Liver (tissue), 9 donors: Measurements from ENCODE around the gene TNKS2. TPM values are rescaled to one million over a fixed set of nuclear protein-coding genes. Genes with fewer than 3 reads are reported as not detected.

ENCODE experiments used
- DNase-seq: peaks from one replicate; pipeline ENCODE4 v3.0.0-alpha.2; 2017; ENCODE audit warnings: low spot score
- H3K27ac ChIP-seq, 2 donors: one replicate each; pipeline ENCODE4 v1.7.0; 2013; ENCODE audit warnings: inconsistent platforms in 2 of 2, low read length in 2 of 2, control low read depth in 1 of 2, low read depth in 1 of 2, mild to moderate bottlenecking in 1 of 2
- H3K27me3 ChIP-seq, 4 donors: one replicate each; pipeline versions ENCODE4 v1.6.1 to v1.7.0; 2013; ENCODE audit warnings: low read length in 3 of 4, inconsistent platforms in 1 of 4, mild to moderate bottlenecking in 1 of 4, moderate library complexity in 1 of 4; ENCODE audit not compliant: control insufficient read depth in 4 of 4, insufficient read depth in 4 of 4
- H3K36me3 ChIP-seq, 4 donors: one replicate each; pipeline versions ENCODE4 v1.6.1 to v1.7.0; 2013; ENCODE audit warnings: low read length in 3 of 4, mild to moderate bottlenecking in 3 of 4, low read depth in 1 of 4, moderate library complexity in 1 of 4; ENCODE audit not compliant: control insufficient read depth in 4 of 4, insufficient read depth in 3 of 4
- H3K4me1 ChIP-seq, 4 donors: one replicate each; pipeline versions ENCODE4 v1.6.1 to v1.7.0; 2013; ENCODE audit warnings: low read length in 3 of 4, mild to moderate bottlenecking in 3 of 4, moderate library complexity in 1 of 4; ENCODE audit not compliant: control insufficient read depth in 4 of 4, insufficient read depth in 4 of 4
- H3K4me3 ChIP-seq, 3 donors: one replicate each; pipeline versions ENCODE4 v1.6.1 to v1.7.0; 2013; ENCODE audit warnings: low read length in 3 of 3, control low read depth in 1 of 3, low read depth in 1 of 3, mild to moderate bottlenecking in 1 of 3
- H3K9ac ChIP-seq, 2 donors: one replicate each; pipeline ENCODE4 v1.7.0; 2013; ENCODE audit warnings: low read length in 2 of 2, mild to moderate bottlenecking in 2 of 2, moderate library complexity in 2 of 2, control low read depth in 1 of 2, low read depth in 1 of 2
- H3K9me3 ChIP-seq, 4 donors: one replicate each; pipeline versions ENCODE4 v1.6.1 to v1.7.0; 2013; ENCODE audit warnings: low read length in 3 of 4; ENCODE audit not compliant: control insufficient read depth in 4 of 4
- FOXA2 ChIP-seq: IDR thresholded peaks from 2 replicates; pipeline ENCODE4 v1.6.1; 2016; ENCODE audit warnings: antibody characterized with exemption
- GABPA ChIP-seq, 2 donors: IDR thresholded peaks in 1 of 2; conservative IDR thresholded peaks in 1 of 2; 2 replicates each; pipeline ENCODE4 v1.6.1; 2016; ENCODE audit warnings: antibody characterized with exemption in 2 of 2, mild to moderate bottlenecking in 1 of 2, moderate library complexity in 1 of 2
- HNF4A ChIP-seq, 2 donors: conservative IDR thresholded peaks; 2 replicates each; pipeline ENCODE4 v1.6.1; 2016; ENCODE audit warnings: antibody characterized with exemption in 2 of 2, mild to moderate bottlenecking in 2 of 2
- HNF4G ChIP-seq: IDR thresholded peaks from 2 replicates; pipeline ENCODE4 v1.6.1; 2016; ENCODE audit warnings: antibody characterized with exemption
- JUND ChIP-seq, 2 donors: IDR thresholded peaks; 2 replicates each; pipeline ENCODE4 v1.6.1; 2016; ENCODE audit warnings: antibody characterized with exemption in 2 of 2
- MAX ChIP-seq: IDR thresholded peaks from 2 replicates; pipeline ENCODE4 v1.6.1; 2016; ENCODE audit warnings: antibody characterized with exemption
- NR2F2 ChIP-seq: IDR thresholded peaks from 2 replicates; pipeline ENCODE4 v1.6.1; 2016; ENCODE audit warnings: antibody characterized with exemption
- RAD21 ChIP-seq, 2 donors: IDR thresholded peaks; 2 replicates each; pipeline ENCODE4 v1.6.1; 2016; ENCODE audit warnings: antibody characterized with exemption in 2 of 2, mild to moderate bottlenecking in 2 of 2
- SP1 ChIP-seq: IDR thresholded peaks from 2 replicates; pipeline ENCODE4 v1.6.1; 2018; ENCODE audit warnings: antibody characterized with exemption, mild to moderate bottlenecking
- YY1 ChIP-seq: IDR thresholded peaks from 2 replicates; pipeline ENCODE4 v1.6.1; 2016; ENCODE audit warnings: antibody characterized with exemption, mild to moderate bottlenecking
- WGBS: extraction: QIAGEN DNeasy Blood & Tissue Kit; methylation state at CpG from one replicate; pipeline ENCODE4 v1.1.7; 2013; 5-methylcytosine and 5-hydroxymethylcytosine counted together
- polyA plus RNA-seq, 2 donors: library from polyadenylated mRNA; stranded (reverse) in 1 of 2; unstranded in 1 of 2; fragments of 200-250 nt in 1 of 2; fragments of >200 nt in 1 of 2; fragmentation: Nextera tagmentation in 1 of 2; extraction: Ambion mirVana in 1 of 2; gene quantifications; one replicate each; pipeline versions ENCODE4 v1.2.1 to v1.2.3, GENCODE V29; 2013 to 2015
- total RNA-seq, 2 donors: library from RNA; depleted of rRNA; stranded (reverse); fragments of >200 nt; gene quantifications; one replicate each; pipeline ENCODE4 v1.2.3, GENCODE V29; 2014
- TF ChIP-seq, protein P1 (sequence below): IDR thresholded peaks from 2 replicates; pipeline ENCODE4 v1.6.1; 2016; ENCODE audit warnings: antibody characterized with exemption, mild to moderate bottlenecking
- TF ChIP-seq, protein P2 (sequence below): IDR thresholded peaks from 2 replicates; pipeline ENCODE4 v1.6.1; 2016; ENCODE audit warnings: antibody characterized with exemption
- TF ChIP-seq, protein P3 (sequence below): IDR thresholded peaks from 2 replicates; pipeline ENCODE4 v1.6.1; 2016; ENCODE audit warnings: antibody characterized with exemption
- donor health status: healthy.
- donor health status: healthy.
- donor health status: healthy.
- donor health status: healthy.
- donor health status: healthy.

TNKS2 gene
- total and polyA plus RNA-seq, 4 donors: 5.2 to 30.7 (median 18.2) TPM

- TF ChIP-seq, protein P1, sequence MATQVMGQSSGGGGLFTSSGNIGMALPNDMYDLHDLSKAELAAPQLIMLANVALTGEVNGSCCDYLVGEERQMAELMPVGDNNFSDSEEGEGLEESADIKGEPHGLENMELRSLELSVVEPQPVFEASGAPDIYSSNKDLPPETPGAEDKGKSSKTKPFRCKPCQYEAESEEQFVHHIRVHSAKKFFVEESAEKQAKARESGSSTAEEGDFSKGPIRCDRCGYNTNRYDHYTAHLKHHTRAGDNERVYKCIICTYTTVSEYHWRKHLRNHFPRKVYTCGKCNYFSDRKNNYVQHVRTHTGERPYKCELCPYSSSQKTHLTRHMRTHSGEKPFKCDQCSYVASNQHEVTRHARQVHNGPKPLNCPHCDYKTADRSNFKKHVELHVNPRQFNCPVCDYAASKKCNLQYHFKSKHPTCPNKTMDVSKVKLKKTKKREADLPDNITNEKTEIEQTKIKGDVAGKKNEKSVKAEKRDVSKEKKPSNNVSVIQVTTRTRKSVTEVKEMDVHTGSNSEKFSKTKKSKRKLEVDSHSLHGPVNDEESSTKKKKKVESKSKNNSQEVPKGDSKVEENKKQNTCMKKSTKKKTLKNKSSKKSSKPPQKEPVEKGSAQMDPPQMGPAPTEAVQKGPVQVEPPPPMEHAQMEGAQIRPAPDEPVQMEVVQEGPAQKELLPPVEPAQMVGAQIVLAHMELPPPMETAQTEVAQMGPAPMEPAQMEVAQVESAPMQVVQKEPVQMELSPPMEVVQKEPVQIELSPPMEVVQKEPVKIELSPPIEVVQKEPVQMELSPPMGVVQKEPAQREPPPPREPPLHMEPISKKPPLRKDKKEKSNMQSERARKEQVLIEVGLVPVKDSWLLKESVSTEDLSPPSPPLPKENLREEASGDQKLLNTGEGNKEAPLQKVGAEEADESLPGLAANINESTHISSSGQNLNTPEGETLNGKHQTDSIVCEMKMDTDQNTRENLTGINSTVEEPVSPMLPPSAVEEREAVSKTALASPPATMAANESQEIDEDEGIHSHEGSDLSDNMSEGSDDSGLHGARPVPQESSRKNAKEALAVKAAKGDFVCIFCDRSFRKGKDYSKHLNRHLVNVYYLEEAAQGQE: no peak
Observed at GRCh38 chr10:91907033-91907594, 108.9 kb downstream of the TNKS2 start (continued).

DNA sequence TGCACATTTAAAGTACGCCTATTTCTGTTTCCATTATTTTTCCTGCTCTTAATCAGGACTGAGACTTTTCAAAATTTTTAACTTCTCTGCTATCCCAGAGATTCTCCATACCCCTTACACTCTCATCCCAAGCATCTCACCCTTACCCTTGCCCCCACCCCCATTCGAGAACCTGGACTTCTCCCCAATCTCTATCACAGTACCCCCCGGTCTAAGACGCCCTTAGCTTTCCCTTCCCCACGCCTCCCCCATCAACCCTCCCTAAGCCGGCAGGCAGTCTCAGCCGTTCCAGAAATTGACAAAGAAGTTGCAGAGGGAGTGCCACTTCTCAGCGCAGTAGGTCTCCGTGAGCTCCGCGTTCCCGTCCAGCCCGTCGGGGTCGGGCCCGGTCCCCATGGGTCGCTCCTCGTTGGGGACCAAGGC is 109.7 kb downstream of the TNKS2 start:
- WGBS: 10% methylated on average over 18 of the region's 18 CpGs
- peak overlapping the region; percentile 71 to 92 (median 72) for H3K4me3 ChIP-seq
- DNase-seq: peak; percentile 37
- no peak for TF ChIP-seq SP1
- H3K36me3 ChIP-seq: no peaks in the 10 kb centered on the region
- no peaks in the 10 kb centered on the region for H3K27me3 ChIP-seq
- H3K9ac ChIP-seq: peak overlapping the region in 1 of 2 donors; percentile 3
- H3K9me3 ChIP-seq: no peaks in the 10 kb centered on the region
- H3K27ac ChIP-seq: no peak overlapping the region
- peaks cover 0 to 16% (median 12%) of the 10 kb centered on the region in 4 donors for H3K4me1 ChIP-seq

GRCh38 chr10:91908337-91909116 is 110.3 kb downstream of the TNKS2 start:
- H3K4me3 ChIP-seq: peak overlapping the region; percentile 71 to 92 (median 72)
- TF ChIP-seq JUND (IDR thresholded peaks at IDR 0.05) (no peak), YY1 (no peak), HNF4G (no peak), HNF4A (conservative IDR thresholded peaks at IDR 0.05) (no peak), FOXA2 (no peak), RAD21 (IDR thresholded peaks at IDR 0.05) (peak; percentile 28 to 57), SP1 (no peak), NR2F2 (no peak), GABPA (IDR thresholded peaks at IDR 0.05 in 1 of 2, conservative IDR thresholded peaks at IDR 0.05 in 1 of 2) (no peak), MAX (peak; percentile 13)
- TF ChIP-seq, protein P2, sequence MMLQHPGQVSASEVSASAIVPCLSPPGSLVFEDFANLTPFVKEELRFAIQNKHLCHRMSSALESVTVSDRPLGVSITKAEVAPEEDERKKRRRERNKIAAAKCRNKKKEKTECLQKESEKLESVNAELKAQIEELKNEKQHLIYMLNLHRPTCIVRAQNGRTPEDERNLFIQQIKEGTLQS: no peak
- TF ChIP-seq, protein P1: peak; percentile 40
- TF ChIP-seq, protein P3, sequence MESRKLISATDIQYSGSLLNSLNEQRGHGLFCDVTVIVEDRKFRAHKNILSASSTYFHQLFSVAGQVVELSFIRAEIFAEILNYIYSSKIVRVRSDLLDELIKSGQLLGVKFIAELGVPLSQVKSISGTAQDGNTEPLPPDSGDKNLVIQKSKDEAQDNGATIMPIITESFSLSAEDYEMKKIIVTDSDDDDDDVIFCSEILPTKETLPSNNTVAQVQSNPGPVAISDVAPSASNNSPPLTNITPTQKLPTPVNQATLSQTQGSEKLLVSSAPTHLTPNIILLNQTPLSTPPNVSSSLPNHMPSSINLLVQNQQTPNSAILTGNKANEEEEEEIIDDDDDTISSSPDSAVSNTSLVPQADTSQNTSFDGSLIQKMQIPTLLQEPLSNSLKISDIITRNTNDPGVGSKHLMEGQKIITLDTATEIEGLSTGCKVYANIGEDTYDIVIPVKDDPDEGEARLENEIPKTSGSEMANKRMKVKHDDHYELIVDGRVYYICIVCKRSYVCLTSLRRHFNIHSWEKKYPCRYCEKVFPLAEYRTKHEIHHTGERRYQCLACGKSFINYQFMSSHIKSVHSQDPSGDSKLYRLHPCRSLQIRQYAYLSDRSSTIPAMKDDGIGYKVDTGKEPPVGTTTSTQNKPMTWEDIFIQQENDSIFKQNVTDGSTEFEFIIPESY: no peak
- H3K27me3 ChIP-seq: no peaks in the 10 kb centered on the region
- H3K27ac ChIP-seq: peak overlapping the region; percentile 29 to 31
- H3K36me3 ChIP-seq: no peaks in the 10 kb centered on the region
- peak overlapping the region; percentile 3 to 62 for H3K9ac ChIP-seq
- WGBS: under 1% methylated on average over 93 of the region's 93 CpGs
- DNase-seq: peak; percentile 64
- no peaks in the 10 kb centered on the region for H3K9me3 ChIP-seq
- H3K4me1 ChIP-seq: peaks cover 0 to 16% (median 12%) of the 10 kb centered on the region in 4 donors
